Left ventricle myocardium inferior (tissue), 1 donor: Measurements from ENCODE around the gene PHF14. TPM values are rescaled to one million over a fixed set of nuclear protein-coding genes. Genes with fewer than 3 reads are reported as not detected.
A peak's percentile ranks its signal among the peaks of the same experiment; 100 is the strongest.

Experiments used
- DNase-seq: peaks from one replicate; pipeline ENCODE4 v3.0.0-alpha.2; 2020
- H3K27ac ChIP-seq: fragments of 200-600 bp; replicated peaks from 2 replicates; pipeline ENCODE4 v1.8.0; 2021
- H3K27me3 ChIP-seq: fragments of 200-600 bp; 2 replicates; pipeline ENCODE4 v1.8.0; 2021; ENCODE audit warnings: low read depth
- H3K36me3 ChIP-seq: fragments of 200-600 bp; 2 replicates; pipeline ENCODE4 v1.8.0; 2021
- H3K4me1 ChIP-seq: fragments of 200-600 bp; 2 replicates; pipeline ENCODE4 v1.8.0; 2021
- H3K4me3 ChIP-seq: fragments of 200-600 bp; 2 replicates; pipeline ENCODE4 v1.8.0; 2021; ENCODE audit warnings: mild to moderate bottlenecking, moderate library complexity
- H3K9me3 ChIP-seq: fragments of 200-600 bp; replicated peaks from 2 replicates; pipeline ENCODE4 v1.8.0; 2021
- intact Hi-C: fragments of 100-400 bp; cut with micrococcal nuclease; formaldehyde crosslinking; loops from one replicate; pipeline ENCODE4 v1.11.0; 2022
- total RNA-seq: library from RNA; stranded (reverse); fragmentation: NEBNext Ultra II Directional; extraction: Animal tissue kit (Norgen Biotek cat#: 25700); gene quantifications from one replicate; pipeline ENCODE4 v1.2.1, GENCODE V29; 2021
- TF ChIP-seq, protein P1 (sequence below): fragments of 200-600 bp; IDR thresholded peaks from 2 replicates; pipeline ENCODE4 v1.8.0; 2021; ENCODE audit warnings: antibody characterized with exemption, mild to moderate bottlenecking, borderline replicate concordance
- donor health status: DM: no; HTN: yes; CAD: no; lungs with severe emphysema.

PHF14 gene
- total RNA-seq, 1 donor from 2014 or later, result 13.0 TPM

DNA sequence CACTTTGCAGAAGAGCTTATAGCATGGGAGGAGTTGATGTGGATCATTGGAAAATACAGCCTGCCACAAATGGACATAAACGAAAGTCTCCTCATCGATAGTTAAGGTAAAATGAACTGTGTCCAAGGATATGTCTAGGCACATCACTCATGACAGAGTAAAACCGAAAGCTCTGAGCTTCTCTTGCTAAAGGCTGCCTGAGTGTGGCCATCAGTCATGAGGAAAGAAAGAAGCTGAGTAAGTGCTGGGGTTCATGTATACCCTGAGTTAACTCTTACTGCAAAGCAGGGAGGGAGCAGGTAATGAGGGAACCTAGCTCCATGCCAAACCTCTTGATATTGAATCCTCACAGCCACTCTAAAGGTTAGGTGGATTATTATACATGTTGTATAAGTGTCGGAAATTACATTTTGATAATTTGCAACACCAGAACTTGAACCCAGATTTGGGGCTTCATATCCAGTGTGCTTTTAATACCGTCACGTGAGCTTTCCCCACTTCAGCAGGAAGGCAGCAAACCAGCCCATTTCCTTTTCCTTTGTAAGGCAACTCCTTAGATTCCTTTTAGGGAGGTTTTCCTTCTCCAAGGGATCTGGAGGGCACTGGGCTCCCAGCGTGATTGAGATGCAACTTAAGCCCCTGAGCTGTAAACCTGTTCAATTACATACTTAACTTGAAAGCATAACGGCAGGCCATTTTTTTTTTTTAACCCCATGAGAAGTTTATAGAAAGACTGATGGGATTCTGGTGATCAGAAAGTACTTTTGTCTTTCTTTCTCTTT lies 215.0 kb downstream of the PHF14 start:
- Histone ChIP-seq H3K36me3 (no peaks in the 10 kb centered on the region), H3K9me3 (peaks cover 12% of the 10 kb centered on the region)
- TF ChIP-seq, protein P1, sequence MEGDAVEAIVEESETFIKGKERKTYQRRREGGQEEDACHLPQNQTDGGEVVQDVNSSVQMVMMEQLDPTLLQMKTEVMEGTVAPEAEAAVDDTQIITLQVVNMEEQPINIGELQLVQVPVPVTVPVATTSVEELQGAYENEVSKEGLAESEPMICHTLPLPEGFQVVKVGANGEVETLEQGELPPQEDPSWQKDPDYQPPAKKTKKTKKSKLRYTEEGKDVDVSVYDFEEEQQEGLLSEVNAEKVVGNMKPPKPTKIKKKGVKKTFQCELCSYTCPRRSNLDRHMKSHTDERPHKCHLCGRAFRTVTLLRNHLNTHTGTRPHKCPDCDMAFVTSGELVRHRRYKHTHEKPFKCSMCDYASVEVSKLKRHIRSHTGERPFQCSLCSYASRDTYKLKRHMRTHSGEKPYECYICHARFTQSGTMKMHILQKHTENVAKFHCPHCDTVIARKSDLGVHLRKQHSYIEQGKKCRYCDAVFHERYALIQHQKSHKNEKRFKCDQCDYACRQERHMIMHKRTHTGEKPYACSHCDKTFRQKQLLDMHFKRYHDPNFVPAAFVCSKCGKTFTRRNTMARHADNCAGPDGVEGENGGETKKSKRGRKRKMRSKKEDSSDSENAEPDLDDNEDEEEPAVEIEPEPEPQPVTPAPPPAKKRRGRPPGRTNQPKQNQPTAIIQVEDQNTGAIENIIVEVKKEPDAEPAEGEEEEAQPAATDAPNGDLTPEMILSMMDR, result no peak

DNA sequence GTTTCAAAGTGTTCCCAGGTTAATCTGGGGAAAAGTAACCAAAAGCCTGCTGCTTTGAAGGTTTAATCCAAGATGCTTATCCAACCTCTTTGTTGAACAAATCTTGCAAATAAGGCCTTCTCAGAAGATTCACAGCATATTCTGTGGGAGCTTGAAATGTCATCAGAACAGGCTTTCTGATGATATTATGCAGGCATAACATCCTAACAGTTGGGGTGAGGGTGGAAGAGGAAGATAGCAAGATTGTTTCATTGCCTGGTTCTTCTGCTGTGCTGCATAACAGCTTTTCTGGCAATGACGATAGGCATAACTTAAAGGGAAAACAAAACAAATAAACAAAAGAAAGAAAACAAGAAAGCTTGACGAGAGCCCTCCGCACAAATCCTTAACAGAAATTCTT lies 217.4 kb downstream of the PHF14 start:
- H3K4me1 ChIP-seq, result peaks cover 11% of the 10 kb centered on the region
- no peak overlapping the region for H3K4me3 ChIP-seq
- H3K9me3 ChIP-seq, result no peaks in the 10 kb centered on the region
- no peak for DNase-seq
- intact Hi-C loops, result no loop called here
- no peaks in the 10 kb centered on the region for H3K36me3 ChIP-seq
- peaks cover 5% of the 10 kb centered on the region for H3K27me3 ChIP-seq
- TF ChIP-seq, protein P1, result no peak
- H3K27ac ChIP-seq, result no peak overlapping the region

More for the DNA sequence above, 215.0 kb downstream of the PHF14 start:
- Histone ChIP-seq H3K27ac (no peak overlapping the region), H3K4me1 (peaks cover 10% of the 10 kb centered on the region), H3K4me3 (no peak overlapping the region), H3K27me3 (peaks cover 5% of the 10 kb centered on the region)
- intact Hi-C loops, result no loop called here
- DNase-seq, result no peak

DNA sequence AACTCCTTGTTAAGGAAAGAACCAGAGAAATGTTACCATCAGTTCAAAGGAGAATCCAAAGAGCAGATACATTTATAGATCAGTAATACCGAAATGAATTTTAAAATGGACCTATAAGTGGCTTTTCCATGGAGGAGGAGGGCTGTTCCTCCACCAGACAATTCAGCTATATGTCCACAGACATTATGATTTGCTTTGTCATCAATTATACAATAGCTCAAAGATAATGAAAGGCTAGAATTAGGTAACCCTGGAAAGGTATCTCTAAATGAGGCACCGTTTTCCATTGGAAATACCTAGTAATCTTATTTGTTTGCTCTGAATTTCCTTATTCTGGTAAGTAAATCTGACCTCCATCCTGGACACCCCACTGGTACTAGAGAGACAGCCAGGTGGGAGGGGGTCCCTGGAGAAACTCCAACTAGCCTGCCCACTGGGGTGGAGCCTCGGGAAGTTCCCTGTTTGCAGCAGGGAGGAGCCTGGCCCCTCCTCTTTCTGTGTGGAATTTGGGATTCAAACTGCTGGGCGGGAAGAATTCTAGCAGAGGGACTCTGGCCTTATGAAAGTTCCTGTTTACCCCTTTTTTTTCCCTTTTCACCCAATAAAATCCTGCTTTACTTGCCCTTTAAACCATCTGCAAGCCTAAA lies 218.0 kb downstream of the PHF14 start:
- no peaks in the 10 kb centered on the region for H3K36me3 ChIP-seq
- intact Hi-C loops, result no loop called here
- no peak overlapping the region for H3K27ac ChIP-seq
- peaks cover 5% of the 10 kb centered on the region for H3K27me3 ChIP-seq
- H3K9me3 ChIP-seq, result no peaks in the 10 kb centered on the region
- DNase-seq, result no peak
- H3K4me1 ChIP-seq, result peaks cover 11% of the 10 kb centered on the region
- TF ChIP-seq, protein P1, result no peak
- no peak overlapping the region for H3K4me3 ChIP-seq

DNA sequence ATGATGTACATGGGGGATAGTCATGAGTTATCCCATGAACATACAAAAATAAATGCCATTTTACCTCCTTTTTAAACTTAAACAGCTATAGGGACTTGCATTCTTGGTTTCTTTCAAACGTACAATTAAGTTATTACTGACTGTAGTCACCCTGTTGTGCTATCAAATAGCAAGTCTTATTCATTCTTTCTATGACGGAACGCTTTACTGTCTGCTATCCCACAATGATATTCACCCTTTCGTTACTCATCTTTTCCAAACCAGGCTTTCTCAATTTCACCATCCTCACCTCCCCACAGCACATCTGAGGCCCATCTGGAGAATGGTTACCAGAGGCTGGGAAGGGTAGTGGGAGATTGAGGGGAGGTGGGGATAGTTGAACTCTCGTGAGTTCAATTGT lies 218.8 kb downstream of the PHF14 start:
- peak overlapping the region; percentile 61 for H3K4me3 ChIP-seq
- H3K9me3 ChIP-seq, result no peaks in the 10 kb centered on the region
- DNase-seq, result no peak
- H3K27ac ChIP-seq, result peak overlapping the region; percentile 61
- H3K36me3 ChIP-seq, result no peaks in the 10 kb centered on the region
- TF ChIP-seq, protein P1, result no peak
- peaks cover 5% of the 10 kb centered on the region for H3K27me3 ChIP-seq
- H3K4me1 ChIP-seq, result peaks cover 11% of the 10 kb centered on the region
- intact Hi-C loops, result no loop called here

DNA sequence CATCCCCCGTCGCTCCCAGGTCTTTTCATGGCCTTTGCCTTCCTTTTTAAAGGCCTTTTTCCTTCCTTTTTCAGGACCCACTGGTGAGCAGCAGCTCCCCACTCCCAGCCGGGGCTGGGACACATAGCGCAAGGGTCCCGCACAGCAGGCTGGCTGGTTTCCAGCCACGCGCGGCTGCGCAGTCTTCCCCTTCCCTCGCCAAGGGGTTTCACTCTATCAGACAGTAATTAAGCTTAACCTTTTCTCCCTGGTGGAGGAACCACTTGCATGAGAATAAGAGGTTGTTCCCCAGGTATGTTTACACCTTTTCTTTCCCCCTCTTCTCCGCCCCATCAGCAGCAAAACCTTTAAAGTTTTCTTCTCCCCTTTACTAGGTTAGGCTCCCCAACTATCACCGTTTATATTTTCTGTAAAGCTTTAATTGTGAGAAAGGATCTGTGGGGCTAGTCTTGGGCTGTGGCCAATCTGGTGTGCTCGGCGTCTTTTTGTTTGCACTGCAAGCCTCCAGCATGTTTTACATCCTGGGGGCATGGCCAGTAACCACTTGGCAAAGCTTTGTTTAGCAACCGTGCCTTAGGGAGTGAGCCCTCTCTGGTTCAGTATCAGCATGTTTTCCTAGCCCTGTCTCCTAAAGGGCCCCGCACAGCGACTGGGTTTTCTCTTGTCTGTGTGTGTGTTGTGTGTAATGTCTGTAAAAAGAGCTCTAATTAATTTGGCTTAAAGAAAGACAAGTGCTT lies 219.6 kb downstream of the PHF14 start:
- peak overlapping the region; percentile 61 for H3K27ac ChIP-seq
- no peak for DNase-seq
- intact Hi-C loops, result no loop called here

More for the DNA sequence above, 219.6 kb downstream of the PHF14 start:
- Histone ChIP-seq H3K36me3 (no peaks in the 10 kb centered on the region), H3K4me1 (peaks cover 11% of the 10 kb centered on the region), H3K27me3 (peaks cover 5% of the 10 kb centered on the region), H3K4me3 (peak overlapping the region; percentile 61), H3K9me3 (no peaks in the 10 kb centered on the region)
- TF ChIP-seq, protein P1, result no peak
